ENCODE results near the gene NAT8. TPM values are rescaled to one million over a fixed set of nuclear protein-coding genes. Genes with fewer than 3 reads are reported as not detected.

The NAT8 gene
- total and polyA plus RNA-seq, 2 experiments from 2014 or later = not detected

DNA sequence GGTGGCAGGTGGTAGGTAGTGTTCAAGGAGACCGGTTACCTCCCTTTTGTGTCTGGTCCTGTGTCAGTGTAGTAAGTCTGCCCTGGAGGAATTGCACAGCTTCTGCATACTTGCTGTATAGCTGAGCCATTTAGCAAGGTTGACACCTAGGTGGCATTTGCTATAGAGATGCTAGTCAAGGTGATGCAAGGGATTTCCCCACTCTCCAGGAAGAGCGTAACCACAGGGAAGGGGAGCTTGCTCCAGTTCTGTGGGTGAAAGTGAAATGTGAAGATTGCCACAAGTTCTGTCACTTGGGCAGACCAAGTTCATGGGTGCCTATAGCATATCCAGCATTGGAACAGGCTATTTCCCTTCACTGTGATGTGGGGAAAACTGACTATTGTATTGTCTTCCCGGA lies 28.1 kb downstream of the NAT8 start (continued):
- TF ChIP-seq, protein P1, sequence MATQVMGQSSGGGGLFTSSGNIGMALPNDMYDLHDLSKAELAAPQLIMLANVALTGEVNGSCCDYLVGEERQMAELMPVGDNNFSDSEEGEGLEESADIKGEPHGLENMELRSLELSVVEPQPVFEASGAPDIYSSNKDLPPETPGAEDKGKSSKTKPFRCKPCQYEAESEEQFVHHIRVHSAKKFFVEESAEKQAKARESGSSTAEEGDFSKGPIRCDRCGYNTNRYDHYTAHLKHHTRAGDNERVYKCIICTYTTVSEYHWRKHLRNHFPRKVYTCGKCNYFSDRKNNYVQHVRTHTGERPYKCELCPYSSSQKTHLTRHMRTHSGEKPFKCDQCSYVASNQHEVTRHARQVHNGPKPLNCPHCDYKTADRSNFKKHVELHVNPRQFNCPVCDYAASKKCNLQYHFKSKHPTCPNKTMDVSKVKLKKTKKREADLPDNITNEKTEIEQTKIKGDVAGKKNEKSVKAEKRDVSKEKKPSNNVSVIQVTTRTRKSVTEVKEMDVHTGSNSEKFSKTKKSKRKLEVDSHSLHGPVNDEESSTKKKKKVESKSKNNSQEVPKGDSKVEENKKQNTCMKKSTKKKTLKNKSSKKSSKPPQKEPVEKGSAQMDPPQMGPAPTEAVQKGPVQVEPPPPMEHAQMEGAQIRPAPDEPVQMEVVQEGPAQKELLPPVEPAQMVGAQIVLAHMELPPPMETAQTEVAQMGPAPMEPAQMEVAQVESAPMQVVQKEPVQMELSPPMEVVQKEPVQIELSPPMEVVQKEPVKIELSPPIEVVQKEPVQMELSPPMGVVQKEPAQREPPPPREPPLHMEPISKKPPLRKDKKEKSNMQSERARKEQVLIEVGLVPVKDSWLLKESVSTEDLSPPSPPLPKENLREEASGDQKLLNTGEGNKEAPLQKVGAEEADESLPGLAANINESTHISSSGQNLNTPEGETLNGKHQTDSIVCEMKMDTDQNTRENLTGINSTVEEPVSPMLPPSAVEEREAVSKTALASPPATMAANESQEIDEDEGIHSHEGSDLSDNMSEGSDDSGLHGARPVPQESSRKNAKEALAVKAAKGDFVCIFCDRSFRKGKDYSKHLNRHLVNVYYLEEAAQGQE (IDR thresholded peaks at IDR 0.05; ENCODE audit: unreplicated experiment) = no peak
- TF ChIP-seq, protein P2, sequence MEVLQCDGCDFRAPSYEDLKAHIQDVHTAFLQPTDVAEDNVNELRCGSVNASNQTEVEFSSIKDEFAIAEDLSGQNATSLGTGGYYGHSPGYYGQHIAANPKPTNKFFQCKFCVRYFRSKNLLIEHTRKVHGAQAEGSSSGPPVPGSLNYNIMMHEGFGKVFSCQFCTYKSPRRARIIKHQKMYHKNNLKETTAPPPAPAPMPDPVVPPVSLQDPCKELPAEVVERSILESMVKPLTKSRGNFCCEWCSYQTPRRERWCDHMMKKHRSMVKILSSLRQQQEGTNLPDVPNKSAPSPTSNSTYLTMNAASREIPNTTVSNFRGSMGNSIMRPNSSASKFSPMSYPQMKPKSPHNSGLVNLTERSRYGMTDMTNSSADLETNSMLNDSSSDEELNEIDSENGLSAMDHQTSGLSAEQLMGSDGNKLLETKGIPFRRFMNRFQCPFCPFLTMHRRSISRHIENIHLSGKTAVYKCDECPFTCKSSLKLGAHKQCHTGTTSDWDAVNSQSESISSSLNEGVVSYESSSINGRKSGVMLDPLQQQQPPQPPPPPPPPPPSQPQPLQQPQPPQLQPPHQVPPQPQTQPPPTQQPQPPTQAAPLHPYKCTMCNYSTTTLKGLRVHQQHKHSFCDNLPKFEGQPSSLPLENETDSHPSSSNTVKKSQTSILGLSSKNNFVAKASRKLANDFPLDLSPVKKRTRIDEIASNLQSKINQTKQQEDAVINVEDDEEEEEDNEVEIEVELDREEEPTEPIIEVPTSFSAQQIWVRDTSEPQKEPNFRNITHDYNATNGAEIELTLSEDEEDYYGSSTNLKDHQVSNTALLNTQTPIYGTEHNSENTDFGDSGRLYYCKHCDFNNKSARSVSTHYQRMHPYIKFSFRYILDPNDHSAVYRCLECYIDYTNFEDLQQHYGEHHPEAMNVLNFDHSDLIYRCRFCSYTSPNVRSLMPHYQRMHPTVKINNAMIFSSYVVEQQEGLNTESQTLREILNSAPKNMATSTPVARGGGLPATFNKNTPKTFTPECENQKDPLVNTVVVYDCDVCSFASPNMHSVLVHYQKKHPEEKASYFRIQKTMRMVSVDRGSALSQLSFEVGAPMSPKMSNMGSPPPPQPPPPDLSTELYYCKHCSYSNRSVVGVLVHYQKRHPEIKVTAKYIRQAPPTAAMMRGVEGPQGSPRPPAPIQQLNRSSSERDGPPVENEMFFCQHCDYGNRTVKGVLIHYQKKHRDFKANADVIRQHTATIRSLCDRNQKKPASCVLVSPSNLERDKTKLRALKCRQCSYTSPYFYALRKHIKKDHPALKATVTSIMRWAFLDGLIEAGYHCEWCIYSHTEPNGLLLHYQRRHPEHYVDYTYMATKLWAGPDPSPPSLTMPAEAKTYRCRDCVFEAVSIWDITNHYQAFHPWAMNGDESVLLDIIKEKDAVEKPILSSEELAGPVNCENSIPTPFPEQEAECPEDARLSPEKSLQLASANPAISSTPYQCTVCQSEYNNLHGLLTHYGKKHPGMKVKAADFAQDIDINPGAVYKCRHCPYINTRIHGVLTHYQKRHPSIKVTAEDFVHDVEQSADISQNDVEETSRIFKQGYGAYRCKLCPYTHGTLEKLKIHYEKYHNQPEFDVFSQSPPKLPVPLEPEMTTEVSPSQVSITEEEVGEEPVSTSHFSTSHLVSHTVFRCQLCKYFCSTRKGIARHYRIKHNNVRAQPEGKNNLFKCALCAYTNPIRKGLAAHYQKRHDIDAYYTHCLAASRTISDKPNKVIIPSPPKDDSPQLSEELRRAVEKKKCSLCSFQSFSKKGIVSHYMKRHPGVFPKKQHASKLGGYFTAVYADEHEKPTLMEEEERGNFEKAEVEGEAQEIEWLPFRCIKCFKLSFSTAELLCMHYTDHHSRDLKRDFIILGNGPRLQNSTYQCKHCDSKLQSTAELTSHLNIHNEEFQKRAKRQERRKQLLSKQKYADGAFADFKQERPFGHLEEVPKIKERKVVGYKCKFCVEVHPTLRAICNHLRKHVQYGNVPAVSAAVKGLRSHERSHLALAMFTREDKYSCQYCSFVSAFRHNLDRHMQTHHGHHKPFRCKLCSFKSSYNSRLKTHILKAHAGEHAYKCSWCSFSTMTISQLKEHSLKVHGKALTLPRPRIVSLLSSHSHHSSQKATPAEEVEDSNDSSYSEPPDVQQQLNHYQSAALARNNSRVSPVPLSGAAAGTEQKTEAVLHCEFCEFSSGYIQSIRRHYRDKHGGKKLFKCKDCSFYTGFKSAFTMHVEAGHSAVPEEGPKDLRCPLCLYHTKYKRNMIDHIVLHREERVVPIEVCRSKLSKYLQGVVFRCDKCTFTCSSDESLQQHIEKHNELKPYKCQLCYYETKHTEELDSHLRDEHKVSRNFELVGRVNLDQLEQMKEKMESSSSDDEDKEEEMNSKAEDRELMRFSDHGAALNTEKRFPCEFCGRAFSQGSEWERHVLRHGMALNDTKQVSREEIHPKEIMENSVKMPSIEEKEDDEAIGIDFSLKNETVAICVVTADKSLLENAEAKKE (CRISPR knock-in tag; IDR thresholded peaks at IDR 0.05) = no peak

DNA sequence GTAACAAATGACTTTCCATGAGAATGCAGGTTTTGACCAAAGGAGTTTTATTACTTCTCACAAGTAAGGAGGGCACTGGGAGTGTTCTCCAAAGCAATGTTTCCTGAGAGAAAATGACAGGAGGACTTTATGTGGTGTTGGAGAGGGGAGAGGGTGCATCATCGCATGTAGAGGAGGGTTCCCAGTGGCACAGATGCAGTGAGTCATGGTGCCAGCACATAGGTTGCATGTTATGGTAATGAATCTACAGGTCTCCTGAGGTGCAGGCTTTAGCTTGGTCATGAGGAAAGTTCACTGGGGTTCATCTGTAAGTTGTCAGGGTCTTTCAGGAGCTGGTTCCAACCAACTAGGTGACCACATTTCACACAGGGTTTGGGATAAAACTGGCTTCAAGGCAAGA lies 30.4 kb downstream of the NAT8 start:
- Histone ChIP-seq H3K27ac (ENCODE audit: low read depth) (no peak overlapping the region), H4K20me1 (replicated peaks; ENCODE audit: insufficient read depth) (no peaks in the 10 kb centered on the region; the same call in none of the 2 replicates), H3K36me3 (ENCODE audit: insufficient read depth) (peaks cover 4% of the 10 kb centered on the region; the same call in 1 of the 2 replicates), H3K4me2 (no peak overlapping the region), H3F3A (replicated peaks; ENCODE audit: low read depth) (no peaks in the 10 kb centered on the region), H3K27me3 (ENCODE audit: insufficient read depth) (no peaks in the 10 kb centered on the region), H3K4me1 (ENCODE audit: insufficient read depth) (no peaks in the 10 kb centered on the region), H3K9me2 (ENCODE audit: insufficient read depth) (no peaks in the 10 kb centered on the region), H3K4me3 (no peak overlapping the region), H3K79me2 (replicated peaks; ENCODE audit: insufficient read depth) (no peaks in the 10 kb centered on the region), H2AFZ (no peak overlapping the region)
- no peak for ATAC-seq
- peaks cover 6% of the 10 kb centered on the region for H3K27me3 Mint-ChIP-seq (ENCODE audit: insufficient read depth, low read depth, poor library complexity)
- H3K27ac Mint-ChIP-seq = no peak overlapping the region
- DNase-seq (ENCODE audit: low spot score) = no peak
- H3K9me3 Mint-ChIP-seq = no peaks in the 10 kb centered on the region
- no peak overlapping the region for H3K4me3 Mint-ChIP-seq
- no peaks in the 10 kb centered on the region for H3K36me3 Mint-ChIP-seq (ENCODE audit: low read depth)
- no peaks in the 10 kb centered on the region for H3K4me1 Mint-ChIP-seq
- TF ChIP-seq ZNF331 (CRISPR knock-in tag; IDR thresholded peaks at IDR 0.05; ENCODE audit: low read depth) (no peak), ZNF114 (CRISPR knock-in tag; IDR thresholded peaks at IDR 0.05) (no peak), EZH2phosphoT487 (IDR thresholded peaks at IDR 0.05; ENCODE audit: unreplicated experiment) (no peak), NANOG (IDR thresholded peaks at IDR 0.05; ENCODE audit: borderline replicate concordance) (no peak), CTCF (conservative IDR thresholded peaks at IDR 0.05; ENCODE audit: low read depth in 2 of 2) (no peak), POLR2AphosphoS5 (IDR thresholded peaks at IDR 0.05; ENCODE audit: low read depth) (no peak), EZH2 (IDR thresholded peaks at IDR 0.05; ENCODE audit: low read depth, unreplicated experiment) (no peak)
- TF ChIP-seq, protein P1 (IDR thresholded peaks at IDR 0.05; ENCODE audit: unreplicated experiment) = no peak

All from GM23338 (cell line).